Activated CD4-positive, CD25-positive, alpha-beta regulatory T cell treated with anti-CD3 and anti-CD28 coated beads, Interleukin-2, amount 50 U/mL, for 72 hours (primary cell): ENCODE measurements around the gene EPS8L1.
"Not testable (repeated sequence)": the region's sequence is repeated elsewhere in the genome, so short reads cannot be mapped to it uniquely, and the experiment has no call there.

Experiments
- DNase-seq: peaks from one replicate; pipeline ENCODE4 v3.0.0; 2021

EPS8L1 gene

GRCh38 chr19:55075371-55075998, at the start of gene EPS8L1:
Gene EPS8L1, plus strand, starts transcription at chr19:55075869. Its CDS starts 576 bp downstream, at chr19:55076445.
- no peak for DNase-seq

GRCh38 chr19:55027140-55027471, 48.6 kb upstream of the EPS8L1 start:
- DNase-seq: not testable (repeated sequence)

- DNase-seq: no peak
Measured at GRCh38 chr19:55027472-55028337, 48.0 kb upstream of the EPS8L1 start.

GRCh38 chr19:55028757-55029156, 46.9 kb upstream of the EPS8L1 start:
- no peak for DNase-seq

- DNase-seq: no peak
Measured at GRCh38 chr19:55031178-55031577, 44.5 kb upstream of the EPS8L1 start.

- DNase-seq: no peak
Measured at GRCh38 chr19:55032170-55032800, 43.4 kb upstream of the EPS8L1 start.

- not testable (repeated sequence) for DNase-seq
Measured at GRCh38 chr19:55032976-55033643, 42.6 kb upstream of the EPS8L1 start.

GRCh38 chr19:55034751-55035150, 40.9 kb upstream of the EPS8L1 start:
- DNase-seq: no peak

- no peak for DNase-seq
Measured at GRCh38 chr19:55036058-55036457, 39.6 kb upstream of the EPS8L1 start.

GRCh38 chr19:55037603-55038002, 38.1 kb upstream of the EPS8L1 start:
- DNase-seq: not testable (repeated sequence)

- DNase-seq: not testable (repeated sequence)
Measured at GRCh38 chr19:55040654-55041053, 35.0 kb upstream of the EPS8L1 start.

GRCh38 chr19:55041244-55041626, 34.4 kb upstream of the EPS8L1 start:
- no peak for DNase-seq

GRCh38 chr19:55041627-55042343, 33.9 kb upstream of the EPS8L1 start:
- DNase-seq: no peak

GRCh38 chr19:55042344-55042678, 33.4 kb upstream of the EPS8L1 start:
- DNase-seq: no peak

GRCh38 chr19:55042688-55043087, 33.0 kb upstream of the EPS8L1 start:
- DNase-seq: no peak

- no peak for DNase-seq
Measured at GRCh38 chr19:55044286-55044685, 31.4 kb upstream of the EPS8L1 start.

- DNase-seq: no peak
Measured at GRCh38 chr19:55044771-55045716, 30.6 kb upstream of the EPS8L1 start.

GRCh38 chr19:55046975-55047622, 28.6 kb upstream of the EPS8L1 start:
- DNase-seq: no peak

- no peak for DNase-seq
Measured at GRCh38 chr19:55047951-55048350, 27.7 kb upstream of the EPS8L1 start.

- no peak for DNase-seq
Measured at GRCh38 chr19:55048446-55048845, 27.2 kb upstream of the EPS8L1 start.
